Mammary epithelial cell (primary cell): ENCODE measurements around the gene KIF5C.

ENCODE experiments used
- EZH2 ChIP-seq: IDR thresholded peaks from 2 replicates; pipeline ENCODE4 v1.6.1; 2012; ENCODE audit warnings: low read length, inconsistent platforms, borderline replicate concordance
- TF ChIP-seq, protein P1 (sequence below), 2 donors: IDR thresholded peaks in 1 of 2; conservative IDR thresholded peaks in 1 of 2; 2 replicates each; pipeline ENCODE4 v1.5.1; 2011 to 2012; ENCODE audit warnings: inconsistent platforms in 2 of 2, low read length in 2 of 2, mild to moderate bottlenecking in 2 of 2, control low read depth in 1 of 2, low read depth in 1 of 2; ENCODE audit not compliant: insufficient read depth in 1 of 2; ENCODE audit errors: extremely low read depth in 1 of 2

DNA sequence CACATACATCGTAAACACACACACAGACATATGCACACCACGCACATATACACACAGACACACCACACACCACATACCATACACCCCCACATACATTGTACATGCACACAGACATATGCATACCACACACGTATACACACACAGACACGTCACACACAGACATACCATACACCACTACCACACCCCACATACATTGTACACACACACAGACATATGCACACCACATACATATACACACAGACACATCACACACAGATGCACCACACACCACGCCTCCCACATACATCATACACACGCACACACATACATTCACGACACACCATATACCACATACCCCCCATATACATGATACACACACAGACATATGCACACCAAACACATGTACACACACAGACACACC is 58.4 kb downstream of the KIF5C start:
- TF ChIP-seq, protein P1, sequence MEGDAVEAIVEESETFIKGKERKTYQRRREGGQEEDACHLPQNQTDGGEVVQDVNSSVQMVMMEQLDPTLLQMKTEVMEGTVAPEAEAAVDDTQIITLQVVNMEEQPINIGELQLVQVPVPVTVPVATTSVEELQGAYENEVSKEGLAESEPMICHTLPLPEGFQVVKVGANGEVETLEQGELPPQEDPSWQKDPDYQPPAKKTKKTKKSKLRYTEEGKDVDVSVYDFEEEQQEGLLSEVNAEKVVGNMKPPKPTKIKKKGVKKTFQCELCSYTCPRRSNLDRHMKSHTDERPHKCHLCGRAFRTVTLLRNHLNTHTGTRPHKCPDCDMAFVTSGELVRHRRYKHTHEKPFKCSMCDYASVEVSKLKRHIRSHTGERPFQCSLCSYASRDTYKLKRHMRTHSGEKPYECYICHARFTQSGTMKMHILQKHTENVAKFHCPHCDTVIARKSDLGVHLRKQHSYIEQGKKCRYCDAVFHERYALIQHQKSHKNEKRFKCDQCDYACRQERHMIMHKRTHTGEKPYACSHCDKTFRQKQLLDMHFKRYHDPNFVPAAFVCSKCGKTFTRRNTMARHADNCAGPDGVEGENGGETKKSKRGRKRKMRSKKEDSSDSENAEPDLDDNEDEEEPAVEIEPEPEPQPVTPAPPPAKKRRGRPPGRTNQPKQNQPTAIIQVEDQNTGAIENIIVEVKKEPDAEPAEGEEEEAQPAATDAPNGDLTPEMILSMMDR (conservative IDR thresholded peaks at IDR 0.05 in 1 of 2, IDR thresholded peaks at IDR 0.05 in 1 of 2; ENCODE audit: extremely low read depth in 1 of 2, insufficient read depth in 1 of 2, low read depth in 1 of 2, low read length in 2 of 2), result no peak
- no peak for TF ChIP-seq EZH2
